GM21381 (cell line): ENCODE measurements around the gene TRIM72.
"Not testable (repeated sequence)": the region's sequence is repeated elsewhere in the genome, so short reads cannot be mapped to it uniquely, and the experiment has no call there.

Experiments
- ATAC-seq: cut with Tn5 transposase; IDR thresholded peaks from one replicate; pipeline ENCODE4 v1.9.1; 2021; ENCODE audit warnings: mild to moderate bottlenecking, moderate library complexity; ENCODE audit not compliant: unreplicated experiment

Gene TRIM72, protein sequence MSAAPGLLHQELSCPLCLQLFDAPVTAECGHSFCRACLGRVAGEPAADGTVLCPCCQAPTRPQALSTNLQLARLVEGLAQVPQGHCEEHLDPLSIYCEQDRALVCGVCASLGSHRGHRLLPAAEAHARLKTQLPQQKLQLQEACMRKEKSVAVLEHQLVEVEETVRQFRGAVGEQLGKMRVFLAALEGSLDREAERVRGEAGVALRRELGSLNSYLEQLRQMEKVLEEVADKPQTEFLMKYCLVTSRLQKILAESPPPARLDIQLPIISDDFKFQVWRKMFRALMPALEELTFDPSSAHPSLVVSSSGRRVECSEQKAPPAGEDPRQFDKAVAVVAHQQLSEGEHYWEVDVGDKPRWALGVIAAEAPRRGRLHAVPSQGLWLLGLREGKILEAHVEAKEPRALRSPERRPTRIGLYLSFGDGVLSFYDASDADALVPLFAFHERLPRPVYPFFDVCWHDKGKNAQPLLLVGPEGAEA

DNA sequence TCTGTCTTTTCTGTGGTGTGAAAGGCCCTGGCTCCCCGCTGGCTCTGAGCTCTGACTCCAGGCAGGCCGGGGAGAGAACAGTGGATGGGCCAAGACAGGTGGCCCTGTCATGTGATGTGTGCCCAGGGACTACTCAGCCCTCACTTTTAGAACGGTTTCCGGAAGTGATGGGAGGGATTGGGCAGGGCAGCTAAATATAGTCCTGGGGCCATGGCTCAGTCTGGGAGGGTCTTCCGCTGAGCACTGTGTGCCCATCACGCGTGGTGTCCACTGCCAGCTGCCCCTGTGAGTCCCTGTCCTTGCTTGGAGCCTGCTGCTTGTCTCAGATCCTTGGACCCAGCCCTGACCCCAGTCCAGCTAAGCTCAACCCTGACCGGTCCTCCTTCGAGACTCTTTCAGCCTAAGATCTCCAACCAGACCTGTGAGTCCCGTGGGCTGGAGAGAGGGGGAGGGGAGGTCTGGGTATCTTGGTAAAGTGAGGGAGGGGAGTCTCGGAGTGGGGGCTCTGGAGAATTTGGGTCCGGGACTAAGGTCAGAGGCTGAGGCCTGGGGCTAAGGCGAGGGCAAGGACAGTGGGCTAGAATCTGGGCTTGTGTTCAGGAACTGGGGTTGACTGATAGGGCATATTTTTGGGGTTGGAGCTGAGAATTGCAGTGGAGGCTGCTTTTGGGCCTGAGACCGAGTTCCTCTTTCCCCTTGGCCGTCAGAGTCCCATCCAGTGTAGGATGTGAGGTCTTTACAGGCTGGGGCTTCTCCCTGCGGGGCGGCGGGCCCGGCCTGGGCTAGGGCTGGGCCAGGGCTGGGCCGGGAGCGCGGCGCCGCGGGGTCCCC, at the start of gene TRIM72:
TSS of gene TRIM72 (plus strand) at position 243 of the 831 bp plus-strand sequence. CDS start 620 bp downstream, outside the sequence.
- no peak for ATAC-seq

DNA sequence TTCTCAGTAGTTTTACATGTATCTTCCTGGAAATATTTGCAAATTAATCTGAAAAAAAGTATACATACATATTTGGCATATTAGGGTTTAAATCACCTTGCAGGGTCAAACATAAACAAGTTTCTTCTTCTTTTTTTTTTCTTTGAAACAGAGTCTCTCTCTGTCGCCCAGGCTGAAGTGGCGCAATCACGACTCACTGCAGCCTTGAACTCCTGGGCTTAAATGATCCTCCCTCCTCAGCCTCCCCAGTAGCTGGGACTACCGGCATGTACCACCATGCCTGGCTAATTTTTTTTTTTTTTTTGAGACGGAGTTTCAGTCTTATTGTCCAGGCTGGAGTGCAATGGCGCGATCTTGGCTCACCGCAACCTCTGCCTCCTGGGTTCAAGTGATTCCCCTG, 46.6 kb upstream of the TRIM72 start:
- no peak for ATAC-seq

DNA sequence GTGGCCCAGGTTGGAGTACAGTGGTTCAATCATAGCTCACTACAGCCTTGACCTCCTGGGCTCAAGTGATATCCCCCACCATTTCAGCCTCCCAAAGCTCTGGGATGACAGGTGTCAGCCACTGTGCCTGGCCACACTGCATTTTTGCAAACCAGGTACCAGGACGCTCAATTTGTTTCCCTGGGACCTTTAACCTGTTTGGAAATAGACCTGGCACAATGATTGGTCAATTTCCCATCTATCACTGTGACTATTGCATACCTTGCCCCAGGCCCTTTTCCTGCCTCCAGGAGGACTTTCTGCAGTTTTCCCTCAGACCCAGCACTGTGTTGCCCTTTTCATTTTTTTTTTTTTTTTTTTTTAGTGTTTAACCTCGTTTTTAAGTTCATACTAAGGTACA, 45.1 kb upstream of the TRIM72 start:
- no peak for ATAC-seq

DNA sequence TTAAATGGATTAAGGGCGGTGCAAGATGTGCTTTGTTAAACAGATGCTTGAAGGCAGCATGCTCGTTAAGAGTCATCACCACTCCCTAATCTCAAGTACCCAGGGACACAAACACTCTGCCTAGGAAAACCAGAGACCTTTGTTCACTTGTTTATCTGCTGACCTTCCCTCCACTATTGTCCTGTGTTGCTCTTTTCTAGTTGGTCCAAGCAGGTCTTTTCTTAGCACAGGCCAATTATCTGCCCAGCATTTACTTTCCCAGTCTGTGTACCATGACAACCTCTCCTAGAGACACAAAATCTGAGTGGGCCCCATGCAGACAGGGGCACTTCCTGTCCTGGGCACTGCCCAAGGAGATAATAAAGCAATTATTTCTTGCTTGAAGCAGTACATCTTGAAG, 43.9 kb upstream of the TRIM72 start:
- not testable (repeated sequence) for ATAC-seq

DNA sequence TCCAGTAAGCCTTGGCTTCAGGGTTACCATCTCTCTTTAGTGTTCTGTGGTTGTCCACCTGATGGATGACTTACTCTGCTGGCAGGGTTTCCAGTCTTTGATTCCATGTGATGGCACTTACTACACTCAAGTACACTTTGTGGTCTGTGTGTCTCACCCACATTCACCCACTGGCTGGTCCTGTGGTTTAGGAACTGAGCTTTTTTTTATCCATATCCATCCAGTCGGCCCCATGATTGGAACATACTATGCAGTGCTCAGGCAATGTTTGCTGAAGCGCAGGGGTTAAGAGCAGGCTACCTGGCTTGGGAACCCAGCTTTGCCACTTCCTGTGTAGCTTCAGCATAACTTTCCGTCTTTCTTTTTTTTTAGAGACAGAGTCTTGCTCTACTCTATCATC, 36.8 kb upstream of the TRIM72 start:
- ATAC-seq = no peak

DNA sequence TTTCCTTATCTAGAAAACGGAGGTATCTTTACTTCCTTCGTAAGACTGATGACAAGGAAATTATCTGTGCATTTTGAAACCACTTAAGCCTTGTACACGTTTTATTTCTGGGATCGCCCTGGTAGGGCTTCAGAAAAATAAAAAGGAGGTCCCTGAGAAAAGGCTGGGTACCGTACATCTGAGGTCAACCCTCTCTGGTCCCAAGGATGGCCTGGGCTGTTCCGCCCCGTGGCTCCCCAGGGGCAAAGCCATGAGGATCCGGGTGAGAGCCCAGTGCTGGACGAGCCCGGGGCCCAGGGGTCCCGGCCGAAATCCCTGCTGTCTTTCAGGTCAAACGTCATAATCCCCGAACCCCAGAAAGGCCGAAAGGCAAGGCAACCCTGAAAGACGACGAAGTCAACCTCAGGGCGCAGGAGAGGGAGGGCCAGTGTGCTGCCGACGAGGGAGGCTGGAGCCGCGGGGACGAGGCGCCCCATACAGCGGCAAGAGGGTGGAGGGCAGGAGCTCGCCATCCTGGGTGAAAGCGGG, 34.6 kb upstream of the TRIM72 start:
- peak; percentile 4 for ATAC-seq

DNA sequence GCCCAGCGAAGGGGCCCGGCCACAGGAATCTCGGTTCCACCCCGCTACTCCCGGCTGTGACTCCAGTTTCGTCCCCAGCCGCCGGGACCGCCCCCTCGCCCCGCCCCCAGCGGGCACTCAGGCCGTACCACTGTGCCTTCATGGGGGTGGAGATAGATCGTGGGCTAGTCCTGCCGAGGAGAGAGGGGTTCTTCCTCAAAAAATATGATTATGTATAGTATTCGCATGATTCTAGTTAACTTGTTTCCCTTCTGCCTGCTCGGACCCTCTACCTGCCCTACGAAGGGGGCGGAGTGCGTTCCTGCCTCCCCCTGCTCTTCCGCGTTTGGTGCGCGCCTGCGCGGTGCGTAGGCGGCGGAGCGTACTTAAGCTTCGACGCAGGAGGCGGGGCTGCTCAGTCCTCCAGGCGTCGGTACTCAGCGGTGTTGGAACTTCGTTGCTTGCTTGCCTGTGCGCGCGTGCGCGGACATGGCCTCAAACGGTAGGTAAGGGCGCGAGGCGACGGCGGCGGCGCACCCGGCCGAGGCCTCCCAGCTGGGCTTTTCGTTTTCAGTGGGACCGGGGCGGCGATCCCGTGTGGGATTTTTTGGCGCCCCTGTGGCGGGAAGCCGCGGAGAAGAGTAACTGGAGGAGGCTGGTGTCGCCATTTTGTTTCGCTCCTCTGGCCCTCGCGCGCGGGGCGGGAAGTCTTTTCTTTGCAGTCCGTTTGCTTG, 34.0 kb upstream of the TRIM72 start, which contains the start of gene FUS:
TSS of gene FUS (plus strand) at position 393 of the 713 bp plus-strand sequence. CDS start at position 469, 76 bp downstream.
- peak; percentile 53 for ATAC-seq

DNA sequence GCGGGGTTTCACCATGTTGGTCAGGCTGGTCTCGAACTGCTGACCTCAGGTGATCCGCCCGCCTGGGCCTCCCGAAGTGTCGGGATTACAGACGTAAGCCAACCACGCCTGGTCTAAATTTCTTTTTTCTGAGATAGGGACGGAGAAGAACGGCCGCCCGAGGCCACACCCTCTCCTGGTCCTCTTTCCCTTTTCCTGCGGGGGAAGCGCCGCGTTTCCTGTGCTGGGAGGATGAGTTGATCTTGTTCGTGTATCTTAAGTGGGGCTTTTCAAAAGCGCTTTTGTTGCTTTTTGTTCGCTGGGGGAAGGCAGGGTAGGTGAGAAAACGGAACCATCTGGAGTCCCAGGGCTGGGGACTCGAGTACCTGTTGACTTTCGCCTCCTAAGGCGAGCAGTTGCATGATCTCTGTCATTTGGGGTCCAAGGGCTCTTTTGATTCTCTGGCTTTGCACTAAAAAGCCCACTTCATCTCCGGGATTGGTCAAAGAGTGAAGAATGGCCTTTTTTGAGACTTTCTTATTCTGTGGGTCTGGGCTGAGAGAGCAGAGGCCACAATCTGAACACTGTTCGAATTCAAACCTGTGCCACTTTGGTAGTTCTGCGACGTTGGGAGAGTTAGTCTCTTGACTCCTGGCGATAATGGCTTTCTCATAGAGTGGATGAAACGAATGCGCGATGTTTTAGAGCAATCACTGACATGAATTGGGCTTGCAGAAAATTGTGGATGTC, 32.7 kb upstream of the TRIM72 start:
- no peak for ATAC-seq

DNA sequence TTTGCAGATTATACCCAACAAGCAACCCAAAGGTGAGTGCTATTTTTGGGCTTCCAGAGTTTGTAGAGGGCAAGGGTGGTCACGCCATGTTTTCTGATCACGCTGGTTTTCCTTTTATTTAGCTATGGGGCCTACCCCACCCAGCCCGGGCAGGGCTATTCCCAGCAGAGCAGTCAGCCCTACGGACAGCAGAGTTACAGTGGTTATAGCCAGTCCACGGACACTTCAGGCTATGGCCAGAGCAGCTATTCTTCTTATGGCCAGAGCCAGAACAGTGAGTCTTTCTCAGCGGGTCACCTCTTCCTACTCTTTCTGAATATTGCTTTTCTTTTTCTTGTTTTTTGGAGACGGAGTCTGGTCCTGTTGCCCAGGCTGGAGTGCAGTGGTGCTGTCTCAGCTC, 31.5 kb upstream of the TRIM72 start:
- no peak for ATAC-seq

DNA sequence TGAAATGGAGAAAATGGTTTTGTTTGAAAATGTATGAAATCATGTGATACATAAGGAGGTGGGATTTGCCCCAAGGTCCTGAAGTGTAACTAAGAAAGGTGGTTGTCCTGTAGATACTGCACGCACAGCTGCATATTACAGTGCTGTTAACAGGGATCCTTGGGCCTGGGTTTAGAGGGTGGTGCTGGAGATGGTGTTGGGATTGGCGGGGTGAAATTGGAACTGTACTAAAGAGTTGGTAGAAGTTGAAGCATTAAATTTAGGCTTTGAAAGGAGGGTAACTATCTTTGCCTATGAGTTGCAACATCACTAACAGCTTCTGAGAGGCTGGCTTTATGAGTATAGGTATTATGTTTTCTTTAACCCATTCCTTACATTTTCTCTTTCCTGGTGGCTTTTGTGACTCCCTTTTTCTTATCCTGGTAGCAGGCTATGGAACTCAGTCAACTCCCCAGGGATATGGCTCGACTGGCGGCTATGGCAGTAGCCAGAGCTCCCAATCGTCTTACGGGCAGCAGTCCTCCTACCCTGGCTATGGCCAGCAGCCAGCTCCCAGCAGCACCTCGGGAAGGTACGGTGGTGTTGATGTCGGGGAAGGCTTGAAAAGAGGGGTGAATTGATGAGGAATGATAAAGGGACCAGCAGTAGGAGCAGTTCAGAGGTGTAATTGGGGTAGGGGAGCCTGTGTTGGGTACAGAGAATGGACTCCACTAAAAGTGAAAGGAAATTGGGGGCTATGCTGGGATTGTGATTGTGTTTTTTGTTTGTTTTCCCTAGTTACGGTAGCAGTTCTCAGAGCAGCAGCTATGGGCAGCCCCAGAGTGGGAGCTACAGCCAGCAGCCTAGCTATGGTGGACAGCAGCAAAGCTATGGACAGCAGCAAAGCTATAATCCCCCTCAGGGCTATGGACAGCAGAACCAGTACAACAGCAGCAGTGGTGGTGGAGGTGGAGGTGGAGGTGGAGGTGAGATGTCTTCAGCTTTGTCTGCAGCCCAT, 30.2 kb upstream of the TRIM72 start:
- no peak for ATAC-seq

DNA sequence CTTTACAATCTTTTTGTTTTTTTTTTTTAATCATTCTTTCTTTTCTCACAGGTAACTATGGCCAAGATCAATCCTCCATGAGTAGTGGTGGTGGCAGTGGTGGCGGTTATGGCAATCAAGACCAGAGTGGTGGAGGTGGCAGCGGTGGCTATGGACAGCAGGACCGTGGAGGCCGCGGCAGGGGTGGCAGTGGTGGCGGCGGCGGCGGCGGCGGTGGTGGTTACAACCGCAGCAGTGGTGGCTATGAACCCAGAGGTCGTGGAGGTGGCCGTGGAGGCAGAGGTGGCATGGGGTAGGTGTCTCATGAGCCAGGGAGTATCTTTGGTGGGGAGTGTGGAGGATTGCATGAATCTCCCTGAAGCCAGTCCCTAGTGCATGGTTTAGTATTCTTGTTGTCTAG, 29.0 kb upstream of the TRIM72 start:
- no peak for ATAC-seq

DNA sequence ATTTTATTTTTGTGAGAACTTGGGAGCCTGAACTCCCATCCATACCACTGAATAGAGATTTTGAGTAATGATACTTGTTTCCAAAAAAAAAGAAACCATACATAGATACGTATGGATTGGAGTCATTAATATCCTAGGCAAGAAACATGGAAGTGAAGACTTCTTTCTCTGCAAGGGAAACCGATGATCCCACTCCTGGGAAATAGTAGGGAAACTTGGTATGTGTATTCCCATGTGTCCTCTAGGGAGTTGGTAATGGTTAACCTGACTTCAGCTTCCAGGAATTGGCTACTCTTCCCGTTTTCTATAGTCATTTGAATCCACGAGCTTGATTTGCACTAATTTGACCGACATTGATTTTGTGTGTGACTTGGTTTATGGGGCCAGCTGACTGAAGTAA, 28.6 kb upstream of the TRIM72 start:
- no peak for ATAC-seq

DNA sequence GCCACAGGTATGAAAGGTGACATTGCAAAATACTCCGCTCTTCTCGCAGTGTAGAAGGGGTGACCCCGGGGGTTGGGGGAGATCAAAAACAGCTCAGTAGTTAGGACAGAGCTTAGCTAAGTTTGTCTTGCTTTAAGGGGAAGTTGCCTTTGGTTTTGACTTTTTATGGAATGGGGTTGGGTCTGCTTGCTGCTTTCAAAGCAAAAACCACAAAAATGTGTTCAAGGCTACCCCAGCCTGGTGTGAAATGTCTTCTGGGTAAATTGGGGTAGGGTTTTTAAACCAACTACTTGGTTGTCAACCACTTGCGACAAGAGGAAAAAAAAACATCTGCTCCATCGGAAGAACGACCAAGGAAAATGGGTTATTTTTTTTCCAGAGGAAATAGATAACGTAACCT, 27.7 kb upstream of the TRIM72 start:
- no peak for ATAC-seq

DNA sequence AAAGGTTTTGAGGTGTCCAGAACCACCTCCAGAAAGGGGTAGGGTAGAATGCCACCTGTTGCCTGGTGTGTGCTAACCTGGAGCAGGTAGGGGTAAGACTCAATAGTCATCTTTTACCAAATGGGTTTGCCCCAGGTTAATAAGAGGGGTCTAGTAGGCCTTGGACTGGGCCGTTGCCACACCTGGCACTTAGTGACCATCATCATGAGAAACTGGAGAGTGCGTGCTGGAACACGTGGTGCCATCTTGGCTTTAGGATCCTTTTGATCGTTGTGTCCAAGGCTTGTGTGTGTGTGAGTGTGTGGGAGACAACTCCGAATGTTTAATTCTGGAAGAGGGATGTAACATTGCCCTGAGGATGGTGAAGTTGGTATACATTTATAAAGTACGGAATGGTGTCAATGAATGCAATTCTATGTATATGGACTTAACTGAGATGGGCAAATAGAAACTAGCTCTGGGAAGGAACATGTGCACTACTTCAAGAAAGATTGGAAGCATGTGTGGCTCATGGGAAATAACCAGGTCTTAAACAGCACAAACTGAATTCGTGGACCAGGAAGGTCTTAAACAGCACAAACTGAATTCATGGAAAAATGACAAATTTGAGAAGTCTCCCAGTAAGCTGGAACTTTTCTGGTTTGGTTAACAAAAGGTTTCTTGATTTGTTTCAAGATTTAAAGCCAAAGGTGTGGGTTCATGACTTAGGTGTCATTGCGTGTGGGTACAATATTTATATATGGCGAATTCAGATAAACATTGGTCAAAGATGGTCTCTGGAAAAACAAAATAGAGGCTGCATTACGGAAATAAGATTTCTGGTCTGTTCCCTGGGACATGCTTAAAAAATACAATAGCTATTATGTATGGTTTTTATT, 26.8 kb upstream of the TRIM72 start:
- ATAC-seq = no peak

DNA sequence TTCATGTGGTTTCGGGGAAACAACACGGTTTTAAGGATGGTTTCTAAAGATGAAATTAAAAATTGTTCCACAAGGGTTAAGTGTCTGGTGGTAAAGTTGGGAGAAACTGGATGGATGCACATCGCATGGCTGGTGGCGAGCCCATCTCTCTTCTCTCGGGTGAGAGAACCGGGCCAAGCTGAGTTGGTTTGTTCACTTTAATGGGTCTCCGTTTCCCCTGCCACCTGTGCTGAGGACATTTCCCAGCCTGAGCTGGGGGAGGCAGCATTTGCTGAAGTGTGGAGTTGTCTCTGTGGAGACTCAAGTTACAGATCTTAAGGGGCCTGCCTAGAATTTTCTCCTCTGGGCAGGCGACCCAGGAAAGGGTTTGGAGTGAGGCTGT, 26.1 kb upstream of the TRIM72 start:
- ATAC-seq = no peak

DNA sequence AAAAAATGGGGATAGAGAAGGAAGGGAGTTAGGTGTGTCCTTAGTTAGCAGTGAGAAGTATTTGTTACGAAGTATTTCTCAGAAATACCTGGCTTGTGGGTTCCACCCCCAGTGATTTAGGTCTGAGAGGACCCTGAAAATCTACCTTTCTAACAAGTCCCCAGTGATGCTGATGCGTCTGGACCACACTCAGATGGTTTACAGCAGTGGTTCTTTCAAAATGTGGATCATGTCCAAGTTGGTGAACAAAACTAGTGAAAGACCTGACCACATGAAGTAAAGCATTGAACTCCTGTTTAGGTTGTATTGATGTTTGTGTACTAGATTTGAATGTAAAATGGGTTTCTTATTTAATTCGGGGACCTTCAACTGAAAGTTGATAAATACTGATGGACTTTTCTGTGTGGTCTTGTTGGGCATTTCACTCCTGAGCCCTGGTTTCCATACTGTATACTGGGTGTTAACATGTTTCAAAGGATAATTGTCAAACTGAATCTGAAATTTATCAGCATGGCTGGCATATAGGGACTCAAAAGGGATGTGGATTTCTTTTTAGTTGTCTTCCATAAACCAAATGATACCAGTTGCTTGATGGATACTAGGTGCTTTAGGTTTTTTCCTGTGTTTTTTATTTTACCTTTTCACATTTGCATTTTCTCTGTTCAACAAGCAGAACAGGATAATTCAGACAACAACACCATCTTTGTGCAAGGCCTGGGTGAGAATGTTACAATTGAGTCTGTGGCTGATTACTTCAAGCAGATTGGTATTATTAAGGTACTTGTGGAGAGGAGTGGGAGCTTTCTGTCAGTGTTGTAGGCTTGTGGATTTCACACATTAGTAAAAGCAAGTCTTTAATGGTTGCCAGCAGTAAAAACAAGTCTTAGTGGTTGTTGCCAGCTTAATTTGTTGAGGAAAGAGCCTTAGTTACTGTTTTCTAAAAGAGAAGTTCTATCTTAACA, 25.2 kb upstream of the TRIM72 start:
- no peak for ATAC-seq

DNA sequence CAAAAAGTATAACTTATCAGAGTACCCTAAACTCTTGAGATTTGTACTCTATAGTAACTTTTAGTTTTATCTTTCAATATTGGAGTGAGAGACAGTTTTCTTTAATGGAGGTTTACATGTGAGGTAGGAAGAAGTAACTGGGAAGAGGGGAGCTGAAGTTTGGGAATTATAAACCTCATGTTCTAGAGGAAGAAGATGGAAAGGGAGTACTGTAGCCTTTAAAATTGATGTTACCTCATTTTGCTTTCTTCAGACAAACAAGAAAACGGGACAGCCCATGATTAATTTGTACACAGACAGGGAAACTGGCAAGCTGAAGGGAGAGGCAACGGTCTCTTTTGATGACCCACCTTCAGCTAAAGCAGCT, 24.5 kb upstream of the TRIM72 start:
- no peak for ATAC-seq
